ENCODE data around the gene VTI1A. TPM values are rescaled to one million over a fixed set of nuclear protein-coding genes. Genes with fewer than 3 reads are reported as not detected.

Gene VTI1A
- total RNA-seq, 1 donor from 2014 or later = 34.6 TPM

DNA sequence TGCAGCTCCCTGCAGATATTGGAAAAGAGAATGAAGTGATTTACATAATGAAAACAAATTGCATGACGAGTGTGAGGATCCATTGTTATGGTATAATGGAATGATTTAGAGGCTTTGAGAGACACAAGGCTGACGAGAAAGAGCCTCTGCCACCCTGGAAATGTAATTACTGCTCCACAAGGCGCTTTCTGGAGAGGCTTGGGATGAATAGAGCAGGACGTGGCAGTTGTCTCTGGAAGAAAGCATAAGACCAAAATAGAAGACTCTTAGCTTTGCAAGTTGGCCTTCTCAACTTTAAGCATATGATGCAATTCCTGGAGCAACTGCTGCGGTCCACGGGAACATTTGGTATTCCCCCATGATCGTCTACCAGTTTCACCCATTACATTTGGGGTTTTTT lies 321.1 kb downstream of the VTI1A start:
- peaks cover 19% of the 10 kb centered on the region for H3K4me1 Mint-ChIP-seq
- peaks cover 19% of the 10 kb centered on the region for H3K36me3 Mint-ChIP-seq
- DNase-seq (ENCODE audit: low spot score in 2 of 2, unreplicated experiment in 2 of 2) = no peak
- no peak overlapping the region for H3K4me3 Mint-ChIP-seq
- no peaks in the 10 kb centered on the region for H3K27me3 Mint-ChIP-seq (ENCODE audit: low read depth)
- H3K27ac Mint-ChIP-seq = no peak overlapping the region
- TF ChIP-seq, protein P1, sequence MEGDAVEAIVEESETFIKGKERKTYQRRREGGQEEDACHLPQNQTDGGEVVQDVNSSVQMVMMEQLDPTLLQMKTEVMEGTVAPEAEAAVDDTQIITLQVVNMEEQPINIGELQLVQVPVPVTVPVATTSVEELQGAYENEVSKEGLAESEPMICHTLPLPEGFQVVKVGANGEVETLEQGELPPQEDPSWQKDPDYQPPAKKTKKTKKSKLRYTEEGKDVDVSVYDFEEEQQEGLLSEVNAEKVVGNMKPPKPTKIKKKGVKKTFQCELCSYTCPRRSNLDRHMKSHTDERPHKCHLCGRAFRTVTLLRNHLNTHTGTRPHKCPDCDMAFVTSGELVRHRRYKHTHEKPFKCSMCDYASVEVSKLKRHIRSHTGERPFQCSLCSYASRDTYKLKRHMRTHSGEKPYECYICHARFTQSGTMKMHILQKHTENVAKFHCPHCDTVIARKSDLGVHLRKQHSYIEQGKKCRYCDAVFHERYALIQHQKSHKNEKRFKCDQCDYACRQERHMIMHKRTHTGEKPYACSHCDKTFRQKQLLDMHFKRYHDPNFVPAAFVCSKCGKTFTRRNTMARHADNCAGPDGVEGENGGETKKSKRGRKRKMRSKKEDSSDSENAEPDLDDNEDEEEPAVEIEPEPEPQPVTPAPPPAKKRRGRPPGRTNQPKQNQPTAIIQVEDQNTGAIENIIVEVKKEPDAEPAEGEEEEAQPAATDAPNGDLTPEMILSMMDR (IDR thresholded peaks at IDR 0.05; ENCODE audit: unreplicated experiment) = no peak
- H3K9me3 Mint-ChIP-seq = peaks cover 13% of the 10 kb centered on the region

DNA sequence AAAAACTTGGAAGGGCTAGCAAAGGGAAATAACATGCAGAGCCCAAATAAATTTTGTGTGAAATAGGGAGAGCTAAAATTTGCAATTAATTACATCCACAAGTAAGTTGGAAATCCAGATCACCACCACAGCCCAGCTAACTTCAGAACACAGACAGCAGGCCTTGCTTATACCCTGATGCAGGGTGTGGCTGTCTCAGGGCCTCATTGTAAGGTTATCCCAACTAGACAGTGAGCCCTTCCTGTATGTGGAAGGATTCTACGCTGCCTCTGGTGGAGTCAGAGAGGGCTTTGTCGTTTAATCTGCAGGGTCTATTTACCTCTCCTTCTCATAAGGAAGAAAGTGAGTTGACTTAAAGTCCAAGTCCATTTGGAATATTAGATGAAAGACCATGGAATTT lies 322.1 kb downstream of the VTI1A start:
- H3K27ac Mint-ChIP-seq = no peak overlapping the region
- TF ChIP-seq, protein P1 (IDR thresholded peaks at IDR 0.05; ENCODE audit: unreplicated experiment) = no peak
- H3K36me3 Mint-ChIP-seq = peaks cover 20% of the 10 kb centered on the region
- no peak overlapping the region for H3K4me3 Mint-ChIP-seq
- H3K4me1 Mint-ChIP-seq = peaks cover 19% of the 10 kb centered on the region
- no peak for DNase-seq (ENCODE audit: low spot score in 2 of 2, unreplicated experiment in 2 of 2)
- peaks cover 13% of the 10 kb centered on the region for H3K9me3 Mint-ChIP-seq
- no peaks in the 10 kb centered on the region for H3K27me3 Mint-ChIP-seq (ENCODE audit: low read depth)

DNA sequence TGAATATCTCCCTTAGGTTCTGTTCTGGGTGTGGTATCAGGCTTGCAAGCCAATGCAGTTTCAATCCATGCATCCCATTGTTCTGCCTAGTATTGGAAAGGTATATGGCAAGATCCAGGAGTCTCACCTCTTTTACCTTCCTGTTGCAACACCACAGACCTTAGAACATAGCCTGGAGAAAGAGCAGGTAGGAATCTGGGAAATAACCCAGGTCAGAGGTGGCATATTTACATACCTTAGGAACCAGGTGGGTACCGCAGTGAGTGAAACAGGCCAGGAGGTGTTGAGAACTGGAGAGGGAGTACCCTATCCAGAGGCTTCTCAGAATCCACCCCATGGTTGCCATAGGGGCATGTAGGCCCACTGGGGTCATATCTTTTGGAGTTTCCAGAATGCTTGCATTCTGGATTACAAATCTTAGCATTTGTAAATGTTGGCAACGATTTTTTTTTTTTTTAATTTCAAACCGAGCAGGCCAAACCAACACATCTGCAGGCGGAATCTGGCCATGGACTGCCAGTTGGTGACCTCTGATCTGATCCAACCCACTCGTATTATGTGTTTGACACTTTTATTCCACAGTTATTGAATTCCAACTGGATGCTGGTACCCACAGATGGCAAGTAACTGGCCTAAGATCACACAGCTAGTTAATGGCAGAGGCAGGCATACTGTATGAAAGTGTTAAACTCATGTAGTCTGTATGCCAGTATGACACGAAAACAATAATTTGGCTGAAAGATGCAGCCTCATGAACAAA lies 322.8 kb downstream of the VTI1A start:
- Mint-ChIP-seq H3K4me3 (no peak overlapping the region), H3K36me3 (peaks cover 20% of the 10 kb centered on the region), H3K4me1 (peaks cover 23% of the 10 kb centered on the region), H3K27me3 (ENCODE audit: low read depth) (no peaks in the 10 kb centered on the region), H3K27ac (no peak overlapping the region), H3K9me3 (peaks cover 13% of the 10 kb centered on the region)
- TF ChIP-seq, protein P1 (IDR thresholded peaks at IDR 0.05; ENCODE audit: unreplicated experiment) = no peak
- no peak for DNase-seq (ENCODE audit: low spot score in 2 of 2, unreplicated experiment in 2 of 2)

DNA sequence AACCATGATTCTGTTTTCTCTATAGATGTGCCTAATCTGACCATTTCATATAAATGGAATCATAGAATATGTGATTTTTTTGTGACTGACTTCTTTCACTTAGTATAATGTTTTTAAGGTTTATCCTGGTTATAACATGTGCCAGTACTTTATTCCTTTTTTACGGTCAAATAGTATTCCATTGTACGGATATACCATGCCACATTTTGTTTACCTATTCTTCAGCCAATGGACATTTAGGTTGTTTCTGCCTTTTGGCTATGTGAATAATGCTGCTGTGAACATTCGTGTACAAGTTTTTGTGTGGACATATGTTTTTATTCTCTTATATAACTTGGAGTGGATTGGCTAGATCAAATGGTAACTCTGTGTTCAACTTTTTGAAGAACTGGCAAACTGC lies 324.7 kb downstream of the VTI1A start:
- no peak for DNase-seq (ENCODE audit: low spot score in 2 of 2, unreplicated experiment in 2 of 2)
- peaks cover 13% of the 10 kb centered on the region for H3K9me3 Mint-ChIP-seq
- H3K27me3 Mint-ChIP-seq (ENCODE audit: low read depth) = no peaks in the 10 kb centered on the region
- peaks cover 20% of the 10 kb centered on the region for H3K36me3 Mint-ChIP-seq
- peaks cover 35% of the 10 kb centered on the region for H3K4me1 Mint-ChIP-seq
- TF ChIP-seq, protein P1 (IDR thresholded peaks at IDR 0.05; ENCODE audit: unreplicated experiment) = no peak
- no peak overlapping the region for H3K27ac Mint-ChIP-seq
- no peak overlapping the region for H3K4me3 Mint-ChIP-seq

DNA sequence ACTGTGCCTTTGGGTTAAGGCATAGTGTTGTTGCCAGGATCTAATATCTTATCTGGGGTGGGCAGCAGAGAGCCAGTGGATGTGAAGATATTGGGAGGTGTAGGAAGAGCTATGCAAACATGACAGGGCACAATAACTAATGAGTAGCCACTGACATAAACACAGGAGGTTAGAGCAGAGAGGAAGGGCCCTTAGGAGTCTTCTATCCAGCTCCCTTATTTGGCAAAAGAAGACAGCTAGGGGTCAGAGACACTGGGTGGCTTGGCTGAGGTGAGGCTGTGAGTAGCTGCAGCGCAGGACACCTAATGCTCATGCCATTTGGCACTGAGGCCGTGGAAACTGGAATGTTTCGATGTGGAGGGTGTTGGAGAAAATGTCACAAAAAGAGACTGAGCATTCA lies 326.8 kb downstream of the VTI1A start:
- DNase-seq (ENCODE audit: low spot score in 2 of 2, unreplicated experiment in 2 of 2) = no peak
- no peaks in the 10 kb centered on the region for H3K27me3 Mint-ChIP-seq (ENCODE audit: low read depth)
- peaks cover 20% of the 10 kb centered on the region for H3K36me3 Mint-ChIP-seq
- no peak overlapping the region for H3K27ac Mint-ChIP-seq
- no peak overlapping the region for H3K4me3 Mint-ChIP-seq
- peaks cover 13% of the 10 kb centered on the region for H3K9me3 Mint-ChIP-seq
- TF ChIP-seq, protein P1 (IDR thresholded peaks at IDR 0.05; ENCODE audit: unreplicated experiment) = no peak
- H3K4me1 Mint-ChIP-seq = peaks cover 43% of the 10 kb centered on the region
